OCI-LY7 (cell line): ENCODE results near the gene TRMT13.

Source experiments
- CTCF ChIP-seq: fragments of 200-600 bp; sonication (generic); conservative IDR thresholded peaks from 2 replicates; pipeline ENCODE4 v1.5.1; 2014; ENCODE audit warnings: mild to moderate bottlenecking, antibody characterized with exemption, low read length, moderate library complexity, mixed read lengths
- EZH2phosphoT487 ChIP-seq: fragments of 200-600 bp; sonication (generic); IDR thresholded peaks from 2 replicates; pipeline ENCODE4 v1.6.1; 2018; ENCODE audit warnings: low read depth, borderline replicate concordance, mild to moderate bottlenecking, mixed run types, antibody characterized with exemption, low read length, moderate library complexity, mixed read lengths

GRCh38 chr1:100164702-100165101 is 31.7 kb downstream of the TRMT13 start:
- no peak for TF ChIP-seq CTCF
- no peak for TF ChIP-seq EZH2phosphoT487
